K562 (cell line): ENCODE measurements around the gene SAT2. TPM values are rescaled to one million over a fixed set of nuclear protein-coding genes. Genes with fewer than 3 reads are reported as not detected.

Source experiments
- HNRNPL ChIP-seq: fragments of 200-400 bp; formaldehyde crosslinking; IDR thresholded peaks from 2 replicates; pipeline ENCODE4 v1.6.1; 2017; ENCODE audit warnings: low read depth, mild to moderate bottlenecking, low read length
- HNRNPLL ChIP-seq: fragments of 200-400 bp; formaldehyde crosslinking; IDR thresholded peaks from 2 replicates; pipeline ENCODE4 v1.6.1; 2017; ENCODE audit warnings: low read length, low read depth, mild to moderate bottlenecking; ENCODE audit not compliant: poor library complexity, severe bottlenecking
- KLF6 ChIP-seq: fragments of 250-450 bp; sonication (Bioruptor Pico); IDR thresholded peaks from 2 replicates; pipeline ENCODE4 v1.4.0; 2020; ENCODE audit warnings: mild to moderate bottlenecking, moderate library complexity, borderline replicate concordance
- MECOM ChIP-seq: fragments of 250-450 bp; sonication (Bioruptor Pico); IDR thresholded peaks from 2 replicates; pipeline ENCODE4 v1.8.0; 2022; ENCODE audit warnings: inconsistent platforms
- MEIS2 ChIP-seq: fragments of 450-650 bp; IDR thresholded peaks from 2 replicates; pipeline ENCODE4 v1.6.1; 2014; ENCODE audit warnings: mild to moderate bottlenecking; ENCODE audit not compliant: partially characterized antibody
- MITF ChIP-seq: IDR thresholded peaks from 2 replicates; pipeline ENCODE4 v1.6.1; 2014; ENCODE audit warnings: antibody characterized with exemption
- POLR2A ChIP-seq: fragments of 450-650 bp; conservative IDR thresholded peaks from 2 replicates; pipeline ENCODE4 v1.6.1; 2016
- ZBTB2 ChIP-seq: fragments of 450-650 bp; IDR thresholded peaks from 2 replicates; pipeline ENCODE4 v1.6.1; 2016; ENCODE audit warnings: antibody characterized with exemption
- ZNF395 ChIP-seq: fragments of 200-800 bp; sonication (Bioruptor generic); IDR thresholded peaks from 2 replicates; pipeline ENCODE4 v1.6.1; 2017; ENCODE audit warnings: missing genetic modification characterization, missing compliant biosample characterization
- polyA plus RNA-seq, 8 experiments: library from polyadenylated mRNA; depleted of rRNA in 4 of 8; stranded (reverse) in 5 of 8; unstranded in 3 of 8; fragments of >200 nt; fragmentation: Nextera tagmentation in 2 of 8; fragmentation: Illumina TruSeq in 1 of 8; extraction: Ambion mirVana in 2 of 8; extraction: Trizol in 1 of 8; gene quantifications; 2 replicates each; pipeline versions ENCODE4 v1.2.1 to v1.2.3, GENCODE V29; 2011 to 2014; ENCODE audit warnings: inconsistent platforms in 1 of 8, missing spikeins in 1 of 8
- total RNA-seq, 7 experiments: library from RNA; depleted of rRNA in 6 of 7; stranded (reverse); fragments of >200 nt in 6 of 7; fragmentation: Illumina TruSeq in 2 of 7; extraction: Trizol in 2 of 7; gene quantifications; 2 replicates each; pipeline versions ENCODE4 v1.2.1 to v1.2.3, GENCODE V29; 2011 to 2021; ENCODE audit warnings: low replicate concordance in 1 of 7

Gene SAT2
- total and polyA plus RNA-seq, 9 of the 15 experiments (the other 6 are each of a cell fraction or from before 2014, with no cell fraction given), result 2.0 to 8.0 (median 5.3) TPM

- TF ChIP-seq HNRNPL (no peak), MECOM (CRISPR knock-in tag) (no peak), MITF (no peak), KLF6 (CRISPR knock-in tag) (no peak), ZNF395 (CRISPR knock-in tag) (no peak), POLR2A (0 out of 2 replicates have a peak, but pooled peaks have one; percentile 43), HNRNPLL (peak; percentile 60), MEIS2 (peak; percentile 86), ZBTB2 (peak; percentile 96)
Observed at GRCh38 chr17:7615265-7615747, 12.3 kb downstream of the SAT2 start (continued).
